ENCODE results near the gene LGALS16.
"Not testable (repeated sequence)": the region's sequence is repeated elsewhere in the genome, so short reads cannot be mapped to it uniquely, and the experiment has no call there.

Gene LGALS16, protein sequence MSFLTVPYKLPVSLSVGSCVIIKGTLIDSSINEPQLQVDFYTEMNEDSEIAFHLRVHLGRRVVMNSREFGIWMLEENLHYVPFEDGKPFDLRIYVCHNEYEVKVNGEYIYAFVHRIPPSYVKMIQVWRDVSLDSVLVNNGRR

DNA sequence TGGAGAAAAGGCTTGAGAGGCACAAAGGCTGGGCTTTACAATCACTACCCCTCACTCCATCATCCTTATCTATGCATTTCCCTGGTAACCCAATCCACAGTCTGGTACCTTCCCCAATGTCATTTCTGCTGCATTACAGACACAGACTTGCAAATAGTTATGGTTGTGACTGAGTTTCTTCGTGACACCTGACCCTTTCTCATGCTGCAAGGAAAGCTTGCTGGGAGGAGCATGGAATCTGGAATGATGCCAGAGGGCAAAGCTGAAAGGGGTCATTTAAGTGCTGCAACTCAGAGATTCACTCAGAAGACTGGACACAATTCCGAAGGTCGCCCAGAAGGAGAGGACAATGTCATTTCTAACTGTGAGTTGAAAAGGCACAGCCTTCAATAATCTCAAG lies at the start of gene LGALS16:
TSS of gene LGALS16 (plus strand) at position 301 of the 400 bp plus-strand sequence. CDS start at position 350, 49 bp downstream.
- no peak for DNase-seq (ENCODE audit: low read depth)

DNA sequence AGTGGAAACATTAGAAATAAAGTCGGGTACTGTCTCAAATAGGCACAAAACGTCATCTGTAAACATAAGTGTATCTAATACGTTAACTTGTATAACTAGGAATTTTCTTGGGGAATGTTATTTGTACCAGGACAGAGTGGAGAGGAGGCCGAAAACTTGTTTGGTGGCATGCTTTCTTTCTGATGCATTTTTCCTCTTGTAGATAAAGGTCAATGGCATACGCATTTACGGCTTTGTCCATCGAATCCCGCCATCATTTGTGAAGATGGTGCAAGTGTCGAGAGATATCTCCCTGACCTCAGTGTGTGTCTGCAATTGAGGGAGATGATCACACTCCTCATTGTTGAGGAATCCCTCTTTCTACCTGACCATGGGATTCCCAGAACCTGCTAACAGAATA lies 48.7 kb upstream of the LGALS16 start:
- no peak for DNase-seq (ENCODE audit: low read depth)

DNA sequence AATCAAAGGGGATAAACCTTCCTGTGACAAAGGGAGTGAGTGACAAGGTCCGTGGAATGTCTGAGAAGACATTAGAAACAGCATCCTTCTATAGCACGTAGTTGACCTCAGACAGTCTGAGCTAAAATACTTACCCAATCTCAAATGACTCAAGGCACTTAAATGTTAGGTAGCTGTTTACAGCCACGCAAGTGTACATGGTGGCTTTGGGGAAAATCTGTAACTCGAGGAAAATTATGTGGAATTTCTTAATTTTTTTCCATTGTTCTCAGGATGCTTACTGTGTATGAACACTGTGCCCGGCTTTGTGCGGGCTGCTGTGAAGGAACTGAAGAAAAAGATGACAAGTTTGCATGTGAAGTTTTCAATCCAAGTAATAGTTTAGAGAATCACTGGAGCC lies 48.2 kb upstream of the LGALS16 start:
- no peak for DNase-seq (ENCODE audit: low read depth)

DNA sequence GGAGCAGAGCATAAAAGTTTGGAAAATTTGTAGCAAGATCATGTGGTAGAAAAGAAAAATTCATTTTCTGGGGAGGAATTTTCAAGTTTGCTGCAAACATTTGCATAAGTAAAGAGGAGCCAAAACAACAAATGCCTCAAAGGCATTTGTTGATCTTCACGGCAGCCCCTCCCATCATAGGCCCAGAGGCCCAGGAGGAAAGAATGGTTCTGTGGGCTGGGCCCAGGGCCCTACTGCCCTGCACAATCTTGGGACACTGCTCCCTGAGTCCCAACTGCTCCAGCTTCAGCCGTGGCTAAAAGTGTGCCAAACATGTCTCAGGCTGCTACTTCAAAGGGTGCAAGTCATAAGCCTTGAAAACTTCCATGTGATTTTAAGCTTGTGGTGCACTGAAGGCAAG lies 42.1 kb upstream of the LGALS16 start:
- no peak for DNase-seq (ENCODE audit: low read depth)

DNA sequence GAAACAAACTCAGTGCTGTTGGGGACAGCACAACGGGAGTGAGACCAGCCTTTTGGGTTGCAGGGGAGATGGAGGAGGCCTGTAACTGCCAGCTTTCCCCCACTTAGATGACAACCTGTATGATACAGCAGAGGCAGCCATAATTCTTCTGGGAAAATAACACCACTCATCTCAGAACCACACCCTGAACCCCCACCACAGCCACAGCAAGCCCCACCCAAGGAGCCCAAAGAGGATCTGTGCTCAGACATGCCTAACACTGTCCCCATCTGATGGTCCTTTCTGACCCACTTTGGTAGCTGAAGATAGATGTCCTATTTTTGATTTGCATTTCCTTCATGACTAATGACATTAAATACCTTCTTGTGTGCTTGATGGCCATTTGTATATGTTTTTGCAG lies 38.0 kb upstream of the LGALS16 start:
- no peak for DNase-seq (ENCODE audit: low read depth)

DNA sequence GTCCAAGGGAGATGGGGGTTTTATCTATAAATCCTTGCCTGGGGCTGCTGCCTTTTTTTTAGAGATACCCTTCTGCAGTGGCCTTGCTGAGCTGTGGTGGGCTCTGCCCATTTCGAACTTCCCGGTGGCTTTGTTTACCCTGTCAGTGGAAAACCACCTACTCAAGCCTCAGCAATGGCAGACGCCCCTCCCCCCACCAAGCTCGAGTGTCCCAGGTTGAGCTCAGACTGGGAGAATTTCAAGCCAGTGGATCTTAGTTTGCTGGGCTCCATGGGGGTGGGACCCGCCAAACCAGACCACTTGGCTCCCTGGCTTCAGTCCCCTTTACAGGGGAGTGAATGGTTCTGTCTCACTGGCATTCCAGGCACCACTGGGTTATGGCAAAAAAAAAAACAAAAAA lies 31.8 kb upstream of the LGALS16 start:
- no peak for DNase-seq (ENCODE audit: low read depth)

DNA sequence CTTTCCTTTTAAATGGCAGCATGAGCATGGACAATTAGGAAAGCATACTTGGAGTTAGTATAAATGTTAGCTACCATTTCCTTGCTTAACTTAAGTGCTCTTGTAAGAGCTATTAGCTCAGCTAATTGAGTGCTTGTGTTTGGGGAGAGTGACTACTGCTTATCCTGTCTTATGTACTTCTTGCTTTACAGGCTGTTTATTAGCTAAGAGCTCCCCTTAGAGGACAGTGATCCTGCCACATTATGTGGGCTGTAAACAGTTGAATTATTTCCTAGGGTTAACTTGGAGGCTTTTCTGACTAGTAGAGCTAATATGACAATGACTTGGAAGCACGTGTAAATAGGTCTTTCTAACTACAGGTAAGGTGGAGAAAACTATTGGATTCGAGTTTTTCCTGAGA lies 28.1 kb upstream of the LGALS16 start:
- DNase-seq (ENCODE audit: low read depth), result not testable (repeated sequence)

DNA sequence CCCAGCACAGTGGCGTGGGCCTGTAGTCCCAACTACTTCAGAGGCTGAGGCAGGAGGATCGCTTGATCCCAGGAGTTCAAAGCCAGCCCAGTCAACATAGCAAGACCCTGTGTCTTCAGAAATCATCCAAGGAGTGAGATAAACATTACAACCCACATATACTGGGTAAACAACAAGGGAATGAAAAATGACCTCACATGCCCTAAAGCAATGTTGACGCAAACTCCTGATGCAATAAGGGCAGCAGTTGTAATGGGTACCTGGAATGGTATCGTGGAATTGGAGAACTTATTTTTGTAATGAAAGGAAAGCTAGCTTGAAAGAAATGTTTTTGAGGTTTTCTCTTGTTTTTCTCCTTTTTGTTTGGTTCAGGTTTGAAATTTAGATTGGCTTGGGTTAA lies 24.5 kb upstream of the LGALS16 start:
- DNase-seq (ENCODE audit: low read depth), result no peak

DNA sequence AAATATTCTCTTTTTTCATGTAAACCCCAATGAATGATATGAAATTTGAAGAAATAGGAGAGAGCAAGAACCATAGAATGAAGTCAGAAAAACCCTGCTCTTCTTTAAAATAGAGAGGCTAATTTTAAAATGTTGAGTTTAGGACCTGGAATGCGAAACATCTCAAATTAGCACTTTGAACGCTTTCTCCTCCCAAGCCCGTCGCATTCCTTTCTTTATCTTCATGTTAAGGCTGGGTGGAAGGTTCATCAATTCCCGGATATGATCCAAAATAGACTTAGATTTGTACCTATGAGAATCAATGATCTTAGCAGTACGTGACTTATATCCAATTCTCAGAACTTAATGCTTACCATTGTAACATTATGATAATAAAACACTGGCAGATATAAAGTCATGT lies 24.1 kb upstream of the LGALS16 start:
- no peak for DNase-seq (ENCODE audit: low read depth)

DNA sequence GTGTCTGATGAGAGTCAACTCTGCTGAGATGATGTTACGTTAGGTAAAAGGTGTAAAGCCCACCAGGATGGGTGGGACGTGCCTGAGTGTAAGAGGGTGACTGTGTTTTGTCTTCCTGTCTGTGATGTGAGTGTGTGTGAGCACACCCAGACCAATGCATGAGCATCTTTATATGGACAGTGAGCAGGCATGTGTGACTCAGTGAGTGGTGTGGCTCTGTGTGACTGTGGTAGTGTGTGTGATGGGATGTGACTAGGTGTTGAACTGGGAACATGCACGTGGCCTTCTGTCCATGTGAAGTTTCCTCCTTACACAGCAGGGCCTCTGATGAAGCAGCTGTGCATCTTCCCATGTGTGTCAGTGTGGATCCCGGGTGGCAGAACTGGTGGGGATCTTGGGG lies 17.8 kb upstream of the LGALS16 start:
- no peak for DNase-seq (ENCODE audit: low read depth)

DNA sequence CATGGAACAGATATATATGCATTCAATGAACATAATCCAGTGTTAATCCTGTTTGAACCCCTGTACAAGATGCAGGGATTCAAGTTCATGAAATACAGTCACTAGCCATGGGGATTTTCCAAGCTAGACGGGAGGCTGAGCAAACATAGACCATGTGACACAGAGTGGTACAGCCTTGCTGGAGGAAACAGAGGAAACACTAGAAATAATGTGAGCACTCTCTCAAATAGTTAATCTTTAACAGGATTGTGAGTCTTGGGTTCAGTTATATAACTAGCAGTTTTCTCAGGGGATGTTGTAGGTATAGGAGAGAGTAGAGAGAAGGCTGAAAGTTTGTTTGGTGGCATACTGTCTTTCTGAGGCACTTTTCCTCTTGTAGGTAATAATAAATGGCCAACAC lies 13.9 kb upstream of the LGALS16 start:
- no peak for DNase-seq (ENCODE audit: low read depth)

DNA sequence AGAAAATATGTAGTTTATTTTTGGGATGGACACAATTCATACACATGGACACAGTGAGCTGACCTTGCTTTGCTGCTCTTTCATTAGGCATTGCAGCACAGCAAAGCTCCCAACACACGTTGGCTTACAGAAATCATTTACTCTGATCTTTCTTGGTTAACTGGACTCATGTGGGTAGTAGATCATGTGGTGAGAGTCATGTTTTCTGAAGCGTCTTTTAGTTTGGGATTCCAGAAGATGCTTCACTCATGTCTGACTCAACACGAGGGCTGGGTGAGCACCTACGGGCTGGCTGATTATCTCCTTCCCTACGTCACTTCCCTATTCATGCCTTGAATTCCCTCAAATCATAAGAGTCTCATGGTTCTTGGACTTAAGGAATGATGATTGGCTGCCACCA lies 12.1 kb upstream of the LGALS16 start:
- no peak for DNase-seq (ENCODE audit: low read depth)

DNA sequence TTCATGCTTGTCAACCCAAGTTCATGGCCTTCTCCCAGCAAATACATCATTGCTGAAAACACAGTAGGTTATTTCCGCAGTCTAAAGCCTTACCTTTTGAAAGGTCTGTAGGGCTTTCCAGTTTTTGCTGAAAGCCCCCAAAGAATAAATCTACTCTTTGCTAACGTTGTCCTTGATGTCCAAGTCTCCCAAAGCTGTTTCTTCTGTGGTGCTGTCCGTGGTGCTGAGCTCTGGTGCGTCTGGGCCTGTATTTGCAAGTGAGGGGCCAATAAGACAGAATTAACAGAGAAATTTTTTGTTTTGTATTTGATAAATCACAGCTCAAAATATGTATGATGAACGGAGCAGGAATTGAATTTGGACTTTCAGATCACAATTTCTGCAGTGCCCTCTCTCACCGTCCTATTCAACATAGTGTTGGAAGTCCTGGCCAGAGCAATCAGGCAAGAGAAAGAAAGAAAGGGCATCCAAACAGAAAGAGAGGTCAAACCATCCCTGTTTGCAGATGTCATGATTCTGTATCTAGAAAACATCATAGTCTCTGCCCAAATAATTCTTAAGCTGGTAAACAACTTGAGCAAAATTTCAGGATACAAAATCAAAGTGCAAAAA lies 9.8 kb upstream of the LGALS16 start:
- DNase-seq (ENCODE audit: low read depth), result no peak

DNA sequence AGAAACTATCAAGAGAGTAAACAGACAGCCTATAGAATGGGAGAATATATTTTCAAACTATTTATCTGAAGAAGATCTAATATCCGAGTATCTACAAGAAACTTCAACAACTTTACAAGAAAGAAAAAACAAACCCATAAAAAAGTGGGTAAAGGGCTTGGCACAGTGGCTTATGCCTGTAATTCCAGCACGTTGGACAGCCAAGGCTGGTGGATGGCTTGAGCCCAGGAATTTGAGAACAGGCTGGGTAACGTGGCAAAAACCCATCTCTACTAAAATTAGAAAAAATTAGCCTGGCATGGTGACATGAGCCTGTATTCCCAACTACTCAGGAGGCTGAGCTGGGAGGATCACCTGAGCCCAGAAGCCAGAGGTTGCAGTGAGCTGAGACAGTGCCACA lies 7.8 kb upstream of the LGALS16 start:
- DNase-seq (ENCODE audit: low read depth), result no peak

DNA sequence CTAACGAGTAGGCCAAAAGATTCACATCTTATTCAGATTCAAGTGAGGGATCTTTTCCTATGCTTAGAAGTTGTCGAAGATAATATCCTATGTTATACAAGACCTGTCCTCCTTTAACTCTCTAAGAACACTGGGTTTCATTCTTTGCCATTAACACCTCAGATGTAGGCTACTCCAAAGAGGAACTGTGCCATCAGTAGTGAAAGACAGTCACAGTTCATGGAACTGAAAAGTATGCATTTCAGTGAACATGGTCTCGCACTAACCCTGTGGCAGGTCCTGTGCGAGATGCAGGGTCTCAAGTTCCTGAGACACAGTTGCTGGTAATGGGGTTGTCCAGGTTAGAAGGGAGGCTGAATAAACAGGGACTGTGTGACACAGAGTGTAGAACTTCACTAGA lies 4.1 kb downstream of the LGALS16 start:
- DNase-seq (ENCODE audit: low read depth), result no peak

DNA sequence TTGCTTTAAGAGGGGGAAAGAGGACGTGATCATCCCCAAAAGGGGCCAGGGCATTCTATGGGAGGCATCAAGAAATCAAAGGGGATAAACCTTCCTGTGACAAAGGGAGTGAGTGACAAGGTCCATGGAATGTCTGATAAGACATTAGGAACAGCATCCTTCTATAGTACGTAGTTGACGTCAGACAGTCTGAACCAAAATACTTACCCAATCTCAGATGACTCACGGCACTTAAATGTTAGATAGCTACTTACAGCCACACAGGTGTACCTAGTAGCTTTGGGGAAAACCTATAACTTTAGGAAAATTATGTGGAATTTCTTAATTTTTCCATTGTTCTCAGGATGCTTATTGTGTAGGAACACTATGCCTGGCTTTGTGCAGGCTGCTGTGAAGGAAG lies 4.9 kb downstream of the LGALS16 start:
- DNase-seq (ENCODE audit: low read depth), result no peak

DNA sequence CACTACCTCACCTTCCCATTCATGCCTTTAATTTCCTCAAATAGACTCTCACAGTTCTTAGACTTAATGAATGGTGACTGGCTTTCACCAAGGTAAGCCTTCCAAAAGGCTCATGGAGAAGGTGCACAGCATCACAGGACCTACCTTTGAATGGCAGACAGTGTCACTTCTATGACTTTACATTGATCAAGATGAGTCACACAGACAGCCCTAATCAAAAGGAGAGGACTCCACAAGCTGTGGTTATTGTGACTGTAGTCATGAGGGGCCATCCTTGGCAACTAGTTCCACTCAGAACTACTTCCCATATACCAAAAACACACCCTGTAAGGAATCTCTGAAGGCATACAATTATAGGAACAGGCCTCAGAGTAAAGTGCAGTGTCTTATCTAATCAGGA lies 5.9 kb downstream of the LGALS16 start:
- DNase-seq (ENCODE audit: low read depth), result no peak

DNA sequence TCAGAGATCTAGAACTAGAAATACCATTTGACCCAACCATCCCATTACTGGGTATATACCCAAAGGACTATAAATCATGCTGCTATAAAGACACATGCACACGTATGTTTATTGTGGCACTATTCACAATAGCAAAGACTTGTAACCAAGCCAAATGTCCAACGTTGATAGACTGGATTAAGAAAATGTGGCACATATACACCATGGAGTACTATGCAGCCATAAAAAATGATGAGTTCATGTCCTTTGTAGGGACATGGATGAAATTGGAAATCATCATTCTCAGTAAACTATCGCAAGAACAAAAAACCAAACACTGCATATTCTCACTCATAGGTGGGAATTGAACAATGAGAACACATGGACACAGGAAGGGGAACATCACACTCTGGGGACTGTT lies 14.1 kb downstream of the LGALS16 start:
- DNase-seq (ENCODE audit: low read depth), result not testable (repeated sequence)

DNA sequence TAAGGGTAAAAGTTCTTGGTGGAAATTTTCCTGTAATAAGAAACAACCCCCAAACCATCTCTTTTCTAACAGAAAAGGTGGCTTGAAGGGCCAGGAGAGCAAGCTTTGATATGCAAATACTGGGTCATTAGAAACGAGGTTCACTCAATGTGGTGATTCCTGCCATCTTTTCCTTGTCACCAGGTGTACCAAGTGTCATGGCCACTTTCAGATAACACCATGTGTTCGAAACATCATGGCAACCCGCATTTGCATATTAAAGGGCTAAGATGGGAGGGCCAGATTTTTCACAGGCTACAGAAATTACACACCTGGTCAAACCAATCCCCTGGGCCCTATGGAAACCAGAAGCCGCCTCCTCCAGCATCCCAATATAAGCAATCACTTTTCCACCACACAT lies 15.3 kb downstream of the LGALS16 start:
- no peak for DNase-seq (ENCODE audit: low read depth)

DNA sequence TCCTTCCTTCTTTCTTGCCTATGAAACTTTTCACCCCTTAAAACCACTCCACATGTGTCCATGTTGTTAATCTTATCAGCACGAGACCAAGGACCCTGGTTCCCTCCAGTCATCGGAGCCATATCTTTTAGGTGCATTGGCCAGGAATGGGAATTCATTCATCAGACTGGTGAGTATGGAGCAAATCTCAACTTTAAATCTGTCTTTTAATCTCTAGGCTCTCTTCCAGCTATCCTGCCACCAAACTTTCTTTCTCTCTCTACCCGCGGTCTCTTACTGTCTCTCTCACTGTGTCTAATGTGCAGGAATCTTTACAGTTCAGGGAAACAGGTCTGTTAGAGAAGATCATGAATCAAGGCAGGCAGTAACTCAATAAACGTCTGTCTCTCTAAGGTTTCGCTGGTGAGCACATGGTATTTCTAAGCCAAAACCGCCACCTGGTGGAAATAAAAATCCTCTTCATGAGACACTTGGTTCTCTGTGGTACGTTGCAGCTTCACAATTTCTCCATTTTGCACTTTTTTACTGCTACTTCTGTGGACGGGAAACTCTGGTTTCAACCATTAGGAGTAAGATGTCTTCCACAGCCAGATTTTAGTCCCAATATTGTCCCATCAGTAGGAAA lies 16.1 kb downstream of the LGALS16 start:
- no peak for DNase-seq (ENCODE audit: low read depth)

DNA sequence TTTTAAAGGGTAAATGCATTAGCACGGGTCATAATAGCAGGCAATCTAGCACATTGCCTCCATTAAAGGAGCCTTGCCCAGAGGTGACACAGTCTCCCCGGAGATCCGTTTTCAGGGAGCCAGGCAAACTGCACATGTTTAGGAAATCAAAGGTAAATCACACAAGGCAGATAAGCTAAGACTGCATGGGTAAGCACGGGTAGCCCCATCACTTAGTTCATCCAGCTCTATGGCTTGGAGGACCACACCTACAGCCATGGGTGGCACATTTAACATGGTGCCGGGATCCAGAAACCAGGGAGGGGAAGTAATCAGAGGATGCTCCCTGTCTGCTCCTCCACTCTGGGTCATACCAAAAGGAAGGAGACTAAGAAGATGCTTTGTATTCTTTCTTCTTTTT lies 16.8 kb downstream of the LGALS16 start:
- no peak for DNase-seq (ENCODE audit: low read depth)

DNA sequence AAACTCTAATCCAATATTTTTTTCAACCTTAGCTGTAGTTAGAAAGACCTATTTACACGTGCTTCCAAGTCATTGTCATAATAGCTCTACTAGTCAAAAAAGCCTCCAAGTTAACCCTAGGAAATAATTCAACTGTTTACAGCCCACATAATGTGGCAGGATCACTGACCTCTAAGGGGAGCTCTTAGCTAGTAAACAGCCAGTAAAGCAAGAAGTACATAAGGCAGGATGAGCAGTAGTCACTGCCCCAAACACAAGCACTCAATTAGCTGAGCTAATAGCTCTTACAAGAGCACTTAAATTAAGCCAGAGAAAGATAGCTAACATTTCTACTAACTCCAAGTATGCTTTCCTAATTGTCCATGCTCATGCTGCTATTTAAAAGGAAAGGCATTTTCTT lies 18.1 kb downstream of the LGALS16 start:
- DNase-seq (ENCODE audit: low read depth), result not testable (repeated sequence)

DNA sequence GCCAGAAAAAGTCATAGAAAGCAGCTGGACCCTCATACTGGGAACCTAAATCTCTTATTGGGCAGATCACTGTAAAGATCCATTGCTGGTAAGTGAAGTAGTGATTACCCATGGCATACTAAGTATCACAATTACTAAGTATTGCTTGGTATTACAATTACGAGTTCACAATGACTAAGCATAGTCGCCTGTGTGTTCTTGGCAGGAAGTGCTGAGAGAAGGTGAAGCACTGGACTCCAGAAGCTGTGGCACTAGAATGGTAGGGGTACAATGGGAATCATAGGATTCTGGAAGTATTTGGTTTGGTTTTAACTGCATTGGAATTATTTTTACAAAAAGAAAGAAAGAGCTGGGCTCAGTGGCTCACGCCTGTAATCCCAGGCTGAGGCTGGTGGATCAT lies 20.3 kb downstream of the LGALS16 start:
- no peak for DNase-seq (ENCODE audit: low read depth)
